Activated T-helper 17 cell treated with anti-CD3 and anti-CD28 coated beads, Interleukin-2, amount 50 U/mL, for 72 hours (primary cell): ENCODE results near the gene PDZD2. TPM values are rescaled to one million over a fixed set of nuclear protein-coding genes. Genes with fewer than 3 reads are reported as not detected.
A peak's percentile ranks its signal among the peaks of the same experiment; 100 is the strongest.

Experiments used
- ATAC-seq: fragments of 150-1000 bp; cut with Tn5 transposase; replicated peaks from 2 replicates; pipeline ENCODE4 v1.10.0; 2021; ENCODE audit warnings: mild to moderate bottlenecking, moderate library complexity
- H3K27ac Mint-ChIP-seq: one replicate; pipeline ENCODE4 v1.8.0; 2022; ENCODE audit warnings: mixed read lengths
- H3K27me3 Mint-ChIP-seq: one replicate; pipeline ENCODE4 v1.8.0; 2022; ENCODE audit warnings: mixed read lengths
- H3K36me3 Mint-ChIP-seq: one replicate; pipeline ENCODE4 v1.8.0; 2022; ENCODE audit warnings: low read depth, mild to moderate bottlenecking, mixed read lengths
- H3K4me1 Mint-ChIP-seq: one replicate; pipeline ENCODE4 v1.8.0; 2022; ENCODE audit warnings: mixed read lengths
- H3K4me3 Mint-ChIP-seq: one replicate; pipeline ENCODE4 v1.8.0; 2022; ENCODE audit warnings: mild to moderate bottlenecking, mixed read lengths
- H3K9me3 Mint-ChIP-seq: one replicate; pipeline ENCODE4 v1.8.0; 2022; ENCODE audit warnings: mixed read lengths
- total RNA-seq, 2 donors: library from RNA; stranded (reverse); gene quantifications; one replicate each; pipeline ENCODE4 v1.2.3, GENCODE V29; 2022

The PDZD2 gene
- total RNA-seq, 2 donors from 2014 or later = 0.53 TPM; not detected in 1

DNA sequence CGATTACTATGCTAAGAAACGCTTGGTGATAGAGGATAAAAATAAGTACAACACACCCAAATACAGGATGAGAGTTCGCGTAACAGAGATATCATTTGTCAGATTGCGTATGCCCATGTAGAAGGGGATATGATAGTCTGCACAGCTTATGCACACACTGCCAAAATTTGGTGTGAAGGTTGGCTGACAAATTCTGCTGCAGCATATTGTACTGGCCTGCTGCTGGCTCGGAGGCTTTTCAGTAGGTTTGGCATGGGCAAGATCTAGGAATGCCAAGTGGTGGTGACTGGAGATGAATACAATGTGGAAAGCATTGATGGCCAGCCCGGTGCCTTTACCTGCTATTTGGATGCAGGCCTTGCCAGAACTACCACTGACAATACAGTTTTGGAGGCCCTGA lies 208.4 kb downstream of the PDZD2 start:
- no peaks in the 10 kb centered on the region for H3K9me3 Mint-ChIP-seq
- H3K36me3 Mint-ChIP-seq = no peaks in the 10 kb centered on the region
- no peak overlapping the region for H3K4me3 Mint-ChIP-seq
- H3K27ac Mint-ChIP-seq = no peak overlapping the region
- no peaks in the 10 kb centered on the region for H3K4me1 Mint-ChIP-seq
- peaks cover 11% of the 10 kb centered on the region for H3K27me3 Mint-ChIP-seq
- ATAC-seq = no peak

DNA sequence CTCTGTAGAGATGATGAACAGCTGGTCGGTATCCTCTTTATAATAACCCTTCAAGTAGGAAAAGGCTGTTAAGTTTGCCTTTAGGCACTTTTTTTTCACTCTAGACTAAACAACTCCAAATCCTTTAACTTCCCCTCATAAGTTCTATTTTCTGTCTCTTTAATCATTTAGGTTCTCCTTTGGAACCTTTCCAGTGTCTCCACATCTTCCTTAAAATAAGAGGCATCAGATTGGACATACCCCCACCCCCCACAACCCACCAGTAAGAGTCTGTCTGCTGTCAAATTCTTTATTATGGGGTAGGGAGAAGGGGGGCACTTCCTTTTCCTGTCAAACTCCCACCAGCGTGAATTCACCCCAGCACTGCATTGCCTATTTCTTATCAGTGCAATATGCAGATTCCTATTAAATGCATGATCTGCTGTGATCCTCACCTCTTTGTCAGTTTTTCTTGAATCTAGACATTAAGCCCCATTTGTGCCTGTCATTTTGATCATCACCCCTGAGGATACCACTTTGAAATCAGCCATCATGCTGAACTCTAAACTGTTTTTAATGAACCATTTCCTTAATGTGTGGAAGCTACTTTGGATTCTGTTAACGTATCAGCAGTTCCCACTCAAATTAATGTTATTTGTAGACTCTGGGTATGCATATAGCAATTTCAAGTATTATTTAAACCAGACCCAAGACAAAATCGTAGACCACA lies 212.2 kb downstream of the PDZD2 start:
- Mint-ChIP-seq H3K27ac (no peak overlapping the region), H3K4me1 (peaks cover 4% of the 10 kb centered on the region), H3K36me3 (no peaks in the 10 kb centered on the region), H3K4me3 (no peak overlapping the region), H3K27me3 (peaks cover 33% of the 10 kb centered on the region), H3K9me3 (no peaks in the 10 kb centered on the region)
- no peak for ATAC-seq

- Mint-ChIP-seq H3K27ac (no peak overlapping the region), H3K4me1 (peaks cover 4% of the 10 kb centered on the region), H3K27me3 (peaks cover 41% of the 10 kb centered on the region), H3K9me3 (no peaks in the 10 kb centered on the region), H3K36me3 (no peaks in the 10 kb centered on the region), H3K4me3 (peak overlapping the region; percentile 71)
- no peak for ATAC-seq
Observed at GRCh38 chr5:31853398-31854135, 214.6 kb downstream of the PDZD2 start.

GRCh38 chr5:31854181-31855133 lies 215.5 kb downstream of the PDZD2 start:
- H3K27ac Mint-ChIP-seq = no peak overlapping the region

DNA sequence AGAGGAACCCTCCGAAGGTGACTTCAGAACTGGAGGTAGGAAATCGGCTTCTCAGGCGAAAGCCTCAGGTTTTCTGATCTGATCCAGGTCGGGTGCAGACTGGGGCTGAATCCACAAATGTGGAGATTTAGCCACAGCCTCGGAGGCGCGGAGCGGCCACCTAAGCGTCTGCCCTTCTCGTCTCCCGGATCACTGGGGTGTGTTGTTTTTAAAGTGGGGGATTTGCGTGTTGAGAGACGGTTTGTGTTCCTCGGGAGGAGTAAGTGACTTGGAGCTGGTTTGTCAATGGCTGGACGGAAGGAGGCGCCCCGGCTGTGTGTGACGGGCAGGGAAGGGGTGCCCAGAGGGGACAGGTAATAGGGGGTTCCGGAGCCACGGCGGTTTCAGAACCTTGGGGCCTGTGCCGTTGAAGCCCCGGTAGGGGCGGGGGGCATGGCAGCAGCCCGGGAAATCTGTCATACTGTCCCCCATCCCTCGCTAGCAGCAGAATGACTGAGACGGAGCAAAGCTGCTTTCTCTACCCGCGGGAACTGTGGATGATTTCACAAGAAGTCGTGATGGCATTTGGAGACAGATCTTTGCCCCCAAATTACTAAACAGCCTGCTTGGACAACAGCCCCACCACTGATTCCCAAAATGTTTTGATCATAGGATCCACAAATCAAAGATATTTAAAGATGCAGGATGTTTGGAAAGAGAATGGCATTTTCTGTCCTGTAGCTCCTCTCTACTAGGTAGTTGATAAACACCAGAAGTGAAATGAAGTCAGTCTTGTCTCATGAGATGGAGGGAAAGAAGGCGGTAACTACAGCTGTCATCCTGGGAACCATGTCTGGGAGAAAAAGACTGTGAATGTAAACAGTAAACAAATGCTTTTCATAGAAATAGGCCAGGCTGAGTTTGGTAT lies 216.5 kb downstream of the PDZD2 start:
- Mint-ChIP-seq H3K4me1 (peaks cover 4% of the 10 kb centered on the region), H3K27me3 (peaks cover 41% of the 10 kb centered on the region), H3K4me3 (peak overlapping the region; percentile 71), H3K9me3 (peaks cover 8% of the 10 kb centered on the region), H3K27ac (no peak overlapping the region), H3K36me3 (no peaks in the 10 kb centered on the region)
- peak; percentile 11 for ATAC-seq

More at GRCh38 chr5:31854181-31855133, 215.5 kb downstream of the PDZD2 start:
- peak; percentile 16 for ATAC-seq
- Mint-ChIP-seq H3K36me3 (no peaks in the 10 kb centered on the region), H3K4me1 (peaks cover 4% of the 10 kb centered on the region), H3K27me3 (peaks cover 41% of the 10 kb centered on the region), H3K4me3 (peak overlapping the region; percentile 71), H3K9me3 (peaks cover 3% of the 10 kb centered on the region)

DNA sequence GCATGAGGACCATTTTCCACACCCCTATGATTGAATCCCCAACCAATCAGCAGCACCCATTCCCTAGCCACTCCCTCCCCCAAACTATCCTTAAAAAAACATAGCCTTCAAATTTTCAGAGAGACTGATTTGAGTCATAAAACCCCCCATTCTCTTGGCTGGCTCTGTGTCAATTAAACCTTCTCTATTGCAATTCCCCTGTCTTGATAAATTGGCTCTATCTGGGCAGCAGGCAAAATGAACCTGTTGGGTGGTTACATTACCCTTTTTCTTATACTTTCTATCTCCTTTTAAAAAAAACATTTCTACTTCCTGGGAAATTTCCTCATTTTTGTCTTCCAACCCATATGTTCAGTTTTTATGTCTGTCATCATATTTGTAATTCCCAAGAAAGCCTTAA lies 220.2 kb downstream of the PDZD2 start:
- peaks cover 4% of the 10 kb centered on the region for H3K4me1 Mint-ChIP-seq
- H3K27me3 Mint-ChIP-seq = peaks cover 26% of the 10 kb centered on the region
- peaks cover 13% of the 10 kb centered on the region for H3K9me3 Mint-ChIP-seq
- H3K36me3 Mint-ChIP-seq = no peaks in the 10 kb centered on the region
- H3K27ac Mint-ChIP-seq = no peak overlapping the region
- no peak for ATAC-seq
- no peak overlapping the region for H3K4me3 Mint-ChIP-seq

GRCh38 chr5:31860278-31860677 lies 221.3 kb downstream of the PDZD2 start:
- Mint-ChIP-seq H3K36me3 (no peaks in the 10 kb centered on the region), H3K4me3 (no peak overlapping the region), H3K4me1 (peaks cover under 1% of the 10 kb centered on the region), H3K27ac (no peak overlapping the region), H3K27me3 (peaks cover 18% of the 10 kb centered on the region), H3K9me3 (peaks cover 13% of the 10 kb centered on the region)
- ATAC-seq = no peak

DNA sequence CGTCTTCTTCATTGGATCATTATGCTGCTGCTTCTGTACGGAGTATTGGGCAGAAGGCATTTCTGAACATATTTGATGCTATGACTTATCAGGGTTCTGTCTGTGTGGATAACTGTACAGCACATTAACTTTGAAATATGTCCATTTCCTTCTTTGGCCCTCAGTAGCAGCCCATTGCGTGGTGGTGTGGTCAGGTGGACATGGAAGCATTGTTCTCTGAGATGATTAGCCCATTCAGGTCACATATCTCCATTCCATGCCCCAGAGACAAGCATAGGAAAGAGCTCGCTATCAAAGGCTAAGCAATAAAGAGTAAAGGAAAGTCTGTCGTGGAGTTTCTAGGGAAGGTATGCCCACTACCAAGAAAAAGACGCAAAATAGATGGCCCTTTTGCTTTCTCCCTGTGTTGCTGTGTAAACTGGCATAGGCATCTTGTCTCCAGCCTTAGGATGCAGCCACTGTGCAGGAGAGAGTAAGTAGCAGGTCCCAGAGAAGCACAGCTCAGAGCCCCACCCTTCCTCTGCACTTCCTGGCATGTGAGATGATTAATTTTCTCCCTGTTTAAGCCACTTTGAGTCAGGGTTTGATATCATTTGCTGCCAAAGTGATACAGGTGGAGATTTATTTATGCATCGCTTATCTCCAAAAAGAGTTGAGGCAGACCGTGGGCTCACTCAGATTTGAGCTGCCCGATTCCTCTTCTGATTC lies 221.9 kb downstream of the PDZD2 start:
- Mint-ChIP-seq H3K27me3 (peaks cover 12% of the 10 kb centered on the region), H3K4me1 (no peaks in the 10 kb centered on the region), H3K4me3 (no peak overlapping the region), H3K27ac (no peak overlapping the region), H3K9me3 (peaks cover 13% of the 10 kb centered on the region), H3K36me3 (no peaks in the 10 kb centered on the region)
- no peak for ATAC-seq

GRCh38 chr5:31861601-31862000 lies 222.7 kb downstream of the PDZD2 start:
- no peaks in the 10 kb centered on the region for H3K36me3 Mint-ChIP-seq
- ATAC-seq = no peak
- H3K4me3 Mint-ChIP-seq = no peak overlapping the region
- H3K9me3 Mint-ChIP-seq = peaks cover 13% of the 10 kb centered on the region
- no peak overlapping the region for H3K27ac Mint-ChIP-seq
- peaks cover 15% of the 10 kb centered on the region for H3K27me3 Mint-ChIP-seq
- H3K4me1 Mint-ChIP-seq = peaks cover 6% of the 10 kb centered on the region

GRCh38 chr5:31863991-31864411 lies 225.1 kb downstream of the PDZD2 start:
- ATAC-seq = no peak
- H3K4me3 Mint-ChIP-seq = no peak overlapping the region

DNA sequence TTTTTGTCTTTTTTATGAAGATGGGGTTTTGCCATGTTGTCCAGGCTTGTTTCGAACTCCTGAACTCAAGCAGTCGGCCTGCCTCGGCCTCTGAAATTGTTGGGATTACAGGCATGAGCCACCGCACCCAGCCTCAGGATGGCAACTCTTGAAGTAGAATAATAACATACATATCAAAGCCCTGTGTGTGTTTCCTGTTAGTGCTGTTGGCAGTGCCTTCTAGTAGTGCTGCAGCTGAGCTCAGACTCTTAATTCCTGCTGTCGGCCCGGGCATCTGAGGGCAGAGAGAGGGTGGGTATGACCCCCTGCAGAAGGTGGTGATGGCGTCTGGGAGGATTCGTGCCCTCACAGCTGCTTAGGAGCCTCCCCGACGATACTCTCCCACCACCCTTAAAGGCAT lies 227.2 kb downstream of the PDZD2 start:
- H3K27ac Mint-ChIP-seq = no peak overlapping the region
- ATAC-seq = no peak
- peaks cover 14% of the 10 kb centered on the region for H3K27me3 Mint-ChIP-seq
- no peaks in the 10 kb centered on the region for H3K36me3 Mint-ChIP-seq
- H3K9me3 Mint-ChIP-seq = no peaks in the 10 kb centered on the region
- peaks cover 6% of the 10 kb centered on the region for H3K4me1 Mint-ChIP-seq
- H3K4me3 Mint-ChIP-seq = peak overlapping the region; percentile 42

More at GRCh38 chr5:31863991-31864411, 225.1 kb downstream of the PDZD2 start:
- no peaks in the 10 kb centered on the region for H3K36me3 Mint-ChIP-seq
- peaks cover 6% of the 10 kb centered on the region for H3K4me1 Mint-ChIP-seq
- H3K9me3 Mint-ChIP-seq = peaks cover 13% of the 10 kb centered on the region
- H3K27ac Mint-ChIP-seq = no peak overlapping the region
- H3K27me3 Mint-ChIP-seq = peaks cover 14% of the 10 kb centered on the region

- no peak for ATAC-seq
- no peak overlapping the region for H3K27ac Mint-ChIP-seq
- H3K9me3 Mint-ChIP-seq = no peaks in the 10 kb centered on the region
Observed at GRCh38 chr5:31867219-31867618, 228.3 kb downstream of the PDZD2 start.

GRCh38 chr5:31880449-31880848 lies 241.5 kb downstream of the PDZD2 start:
- no peak overlapping the region for H3K4me3 Mint-ChIP-seq
- no peaks in the 10 kb centered on the region for H3K27me3 Mint-ChIP-seq
- no peak for ATAC-seq
- no peaks in the 10 kb centered on the region for H3K9me3 Mint-ChIP-seq
- no peaks in the 10 kb centered on the region for H3K4me1 Mint-ChIP-seq
- no peaks in the 10 kb centered on the region for H3K36me3 Mint-ChIP-seq
- H3K27ac Mint-ChIP-seq = no peak overlapping the region

More at GRCh38 chr5:31867219-31867618, 228.3 kb downstream of the PDZD2 start:
- H3K4me1 Mint-ChIP-seq = peaks cover 6% of the 10 kb centered on the region
- H3K36me3 Mint-ChIP-seq = no peaks in the 10 kb centered on the region
- peaks cover 14% of the 10 kb centered on the region for H3K27me3 Mint-ChIP-seq
- H3K4me3 Mint-ChIP-seq = no peak overlapping the region
